GM12873 (cell line): ENCODE measurements around the gene CALY.
A peak's percentile ranks its signal among the peaks of the same experiment; 100 is the strongest.

Experiments used
- TF ChIP-seq, protein P1 (sequence below): IDR thresholded peaks from 2 replicates; pipeline ENCODE4 v1.5.1; 2012; ENCODE audit warnings: low read depth, mild to moderate bottlenecking, moderate library complexity, low read length, control low read depth; ENCODE audit not compliant: insufficient read depth; ENCODE audit errors: missing control alignments

CALY gene

DNA sequence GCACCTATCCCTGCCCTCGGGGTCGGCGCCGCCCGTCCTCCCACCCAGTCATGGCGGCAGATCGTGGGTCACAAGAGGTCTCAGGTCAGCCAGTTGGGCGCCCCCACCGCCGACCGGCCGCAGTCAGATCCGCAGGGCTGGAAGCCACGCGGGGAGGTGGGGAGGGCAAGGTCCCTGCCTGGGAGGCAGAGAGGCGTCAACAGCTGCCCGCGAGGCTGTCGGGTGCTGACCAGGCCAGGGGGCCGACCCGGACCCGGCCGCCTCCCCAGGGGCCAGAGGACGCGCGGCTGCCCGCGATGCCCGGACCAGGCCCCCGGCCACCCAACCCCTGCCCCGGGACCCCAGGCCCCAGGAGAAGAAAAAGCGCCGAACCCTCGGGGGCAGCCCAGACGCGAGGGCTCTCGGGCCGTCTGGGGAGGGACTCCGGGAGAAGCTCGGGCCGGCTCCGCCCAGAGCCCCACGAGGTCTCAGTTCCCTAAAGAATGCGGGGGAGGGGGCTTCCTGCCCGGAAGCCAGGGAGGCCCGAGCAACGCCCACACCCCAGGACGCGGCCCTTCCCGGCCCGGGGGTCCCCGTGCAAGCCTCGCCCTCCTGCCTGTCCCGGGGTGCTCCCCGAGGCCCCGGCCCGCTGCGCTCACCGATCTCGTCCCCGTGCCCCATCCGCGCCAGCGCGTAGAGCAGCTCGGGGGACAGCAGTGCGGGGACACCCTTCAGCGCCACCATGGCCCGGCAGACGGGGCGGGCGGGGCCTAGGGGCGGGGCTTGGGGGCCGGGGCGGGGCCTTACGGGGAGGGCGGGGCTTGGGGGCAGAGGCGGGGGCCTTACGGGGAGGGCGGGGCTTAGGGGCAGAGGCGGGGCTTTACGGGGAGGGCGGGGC lies 20.8 kb upstream of the CALY start, which contains the start of gene FUOM:
FUOM (minus strand) TSS at position 735 of the 877 bp plus-strand sequence; CDS start at position 723, 12 bp downstream.
- TF ChIP-seq, protein P1, sequence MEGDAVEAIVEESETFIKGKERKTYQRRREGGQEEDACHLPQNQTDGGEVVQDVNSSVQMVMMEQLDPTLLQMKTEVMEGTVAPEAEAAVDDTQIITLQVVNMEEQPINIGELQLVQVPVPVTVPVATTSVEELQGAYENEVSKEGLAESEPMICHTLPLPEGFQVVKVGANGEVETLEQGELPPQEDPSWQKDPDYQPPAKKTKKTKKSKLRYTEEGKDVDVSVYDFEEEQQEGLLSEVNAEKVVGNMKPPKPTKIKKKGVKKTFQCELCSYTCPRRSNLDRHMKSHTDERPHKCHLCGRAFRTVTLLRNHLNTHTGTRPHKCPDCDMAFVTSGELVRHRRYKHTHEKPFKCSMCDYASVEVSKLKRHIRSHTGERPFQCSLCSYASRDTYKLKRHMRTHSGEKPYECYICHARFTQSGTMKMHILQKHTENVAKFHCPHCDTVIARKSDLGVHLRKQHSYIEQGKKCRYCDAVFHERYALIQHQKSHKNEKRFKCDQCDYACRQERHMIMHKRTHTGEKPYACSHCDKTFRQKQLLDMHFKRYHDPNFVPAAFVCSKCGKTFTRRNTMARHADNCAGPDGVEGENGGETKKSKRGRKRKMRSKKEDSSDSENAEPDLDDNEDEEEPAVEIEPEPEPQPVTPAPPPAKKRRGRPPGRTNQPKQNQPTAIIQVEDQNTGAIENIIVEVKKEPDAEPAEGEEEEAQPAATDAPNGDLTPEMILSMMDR = peak; percentile 21

DNA sequence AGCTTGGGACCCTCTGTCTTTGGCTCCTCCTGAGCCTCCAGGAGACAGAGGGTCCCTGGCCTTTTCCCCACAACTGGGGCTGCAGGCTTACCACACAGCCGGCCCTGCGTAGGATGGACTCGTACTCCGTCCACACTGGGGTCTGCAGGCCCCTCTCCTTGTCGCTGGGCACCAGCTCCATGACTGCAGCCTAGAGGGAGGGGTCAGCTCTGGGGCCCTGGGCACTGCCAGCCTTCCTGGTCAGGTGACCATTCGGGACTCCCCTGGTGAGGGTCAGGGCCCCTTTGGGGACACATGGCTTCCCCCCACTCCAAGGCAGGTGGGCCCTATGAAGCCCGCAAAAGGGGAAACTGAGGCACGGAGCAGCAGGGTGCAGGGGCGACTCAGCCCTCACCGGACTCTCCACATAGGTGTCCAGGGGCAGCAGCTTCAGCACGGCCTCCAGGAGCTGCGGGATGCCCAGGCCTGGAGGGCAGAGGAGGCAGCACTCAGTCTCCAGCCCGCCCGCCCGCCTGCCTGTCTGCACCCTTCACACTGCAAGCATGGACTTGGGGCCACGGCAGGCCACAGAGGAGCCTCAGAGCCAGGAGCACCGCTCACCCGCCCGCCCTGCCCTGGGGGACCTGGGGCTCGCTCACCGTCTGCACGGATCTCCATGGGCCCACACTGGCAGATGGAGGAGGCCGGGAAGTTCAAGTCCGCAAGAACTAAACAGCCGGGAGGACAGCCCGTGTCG lies 20.0 kb upstream of the CALY start:
- TF ChIP-seq, protein P1 = no peak

DNA sequence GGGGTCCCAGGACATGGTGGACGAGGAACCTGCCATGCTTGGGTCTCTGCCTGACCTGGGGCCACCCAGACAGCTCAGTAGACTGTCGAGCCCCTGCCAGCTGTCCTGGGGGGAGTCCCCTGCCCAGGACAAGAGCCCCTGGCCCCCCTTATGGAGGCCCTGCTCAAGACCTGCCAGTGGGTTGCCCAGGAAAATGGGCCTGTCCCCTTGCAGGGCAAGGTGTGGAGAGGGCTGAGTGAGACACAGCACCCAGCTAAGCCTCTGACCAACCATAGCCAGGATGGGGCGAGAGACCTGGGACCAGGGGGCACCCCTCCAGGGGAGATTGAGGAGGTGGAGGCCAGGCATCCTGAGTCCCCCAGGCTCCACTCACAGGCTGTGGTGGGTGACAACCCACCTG lies 19.3 kb upstream of the CALY start:
- TF ChIP-seq, protein P1 = no peak

DNA sequence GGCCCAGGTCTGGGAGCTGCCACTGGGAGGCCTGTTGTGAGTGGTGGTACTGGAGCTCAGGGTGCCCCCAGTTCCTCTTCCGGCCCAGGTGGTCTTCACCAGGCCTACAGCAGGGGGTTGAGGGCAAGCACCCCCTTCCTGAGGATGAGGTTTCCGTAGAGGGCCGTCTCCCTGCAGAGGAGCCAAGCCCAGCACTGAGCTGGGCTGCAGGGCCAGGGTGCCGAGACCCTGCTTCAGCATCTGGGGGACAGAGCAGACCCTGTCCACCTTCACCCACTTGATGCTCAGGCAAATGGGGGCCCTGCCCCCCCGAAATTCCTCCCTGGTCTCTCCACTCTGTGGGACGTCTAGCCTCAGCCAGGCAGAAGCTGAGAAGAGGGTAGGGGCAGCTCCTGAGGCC lies 18.6 kb upstream of the CALY start:
- TF ChIP-seq, protein P1 = no peak

DNA sequence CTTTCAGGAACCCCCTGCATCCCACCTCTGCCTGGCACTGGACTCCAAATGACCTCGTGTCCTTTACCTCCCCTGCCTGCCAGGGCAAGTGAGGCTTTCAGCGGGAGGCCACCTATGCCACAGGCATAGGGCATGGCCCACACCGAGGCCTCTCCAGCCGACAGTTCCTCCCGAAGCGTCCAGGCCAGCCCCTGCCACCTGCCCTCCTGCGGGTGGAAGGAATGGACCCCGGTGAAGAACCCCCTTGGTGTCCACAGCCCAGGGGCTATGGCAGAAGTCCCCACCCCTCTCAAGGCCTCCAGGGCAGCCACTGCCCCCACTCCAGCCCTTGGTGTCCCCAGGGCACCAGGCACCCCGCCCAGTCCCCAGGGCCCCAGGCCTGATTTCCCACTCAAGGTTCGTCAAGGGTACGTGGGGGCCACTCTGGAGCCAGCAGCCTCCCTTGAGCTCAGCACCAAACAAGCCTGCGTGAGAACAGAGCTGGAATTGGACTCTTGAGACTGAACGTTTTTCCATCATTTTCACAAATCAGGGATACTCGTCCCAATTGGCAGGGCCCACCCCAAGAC lies 18.1 kb upstream of the CALY start:
- TF ChIP-seq, protein P1 = no peak

DNA sequence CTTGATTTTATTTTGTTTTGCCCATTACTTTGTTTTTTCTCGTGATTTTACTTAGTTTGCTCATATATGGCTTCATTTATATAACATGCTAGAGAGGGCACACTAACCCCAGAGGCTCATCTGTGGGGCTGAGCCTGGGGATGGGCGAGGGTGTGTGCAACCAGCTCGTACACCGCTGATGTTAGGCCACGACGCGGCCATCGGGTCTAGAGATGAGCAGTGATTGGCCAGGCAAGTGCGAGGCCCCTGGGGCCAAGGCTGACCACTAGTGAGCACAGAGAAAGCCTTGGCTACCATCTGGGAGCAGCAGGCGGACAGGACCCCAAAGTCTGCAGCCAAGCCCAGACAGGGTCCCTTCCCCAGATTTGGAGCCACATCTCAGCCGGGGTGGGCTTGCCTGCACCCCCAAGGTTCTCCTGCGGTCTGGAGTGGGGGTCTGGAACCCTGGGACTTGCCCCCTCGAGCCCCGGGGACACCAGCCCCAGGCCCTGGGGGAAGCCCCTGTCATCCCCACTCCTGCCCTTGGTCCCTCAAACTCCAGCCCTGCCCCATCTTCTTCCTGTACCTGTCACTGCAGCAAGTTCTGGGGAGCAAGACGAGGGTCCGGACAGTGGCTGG lies 17.4 kb upstream of the CALY start:
- TF ChIP-seq, protein P1 = no peak
